ENCODE data around the gene PELI2.

GRCh38 chr14:56289155-56289554 lies 170.9 kb downstream of the PELI2 start:
- TF ChIP-seq POLR2A (IDR thresholded peaks at IDR 0.05), result no peak
- TF ChIP-seq, protein P1, sequence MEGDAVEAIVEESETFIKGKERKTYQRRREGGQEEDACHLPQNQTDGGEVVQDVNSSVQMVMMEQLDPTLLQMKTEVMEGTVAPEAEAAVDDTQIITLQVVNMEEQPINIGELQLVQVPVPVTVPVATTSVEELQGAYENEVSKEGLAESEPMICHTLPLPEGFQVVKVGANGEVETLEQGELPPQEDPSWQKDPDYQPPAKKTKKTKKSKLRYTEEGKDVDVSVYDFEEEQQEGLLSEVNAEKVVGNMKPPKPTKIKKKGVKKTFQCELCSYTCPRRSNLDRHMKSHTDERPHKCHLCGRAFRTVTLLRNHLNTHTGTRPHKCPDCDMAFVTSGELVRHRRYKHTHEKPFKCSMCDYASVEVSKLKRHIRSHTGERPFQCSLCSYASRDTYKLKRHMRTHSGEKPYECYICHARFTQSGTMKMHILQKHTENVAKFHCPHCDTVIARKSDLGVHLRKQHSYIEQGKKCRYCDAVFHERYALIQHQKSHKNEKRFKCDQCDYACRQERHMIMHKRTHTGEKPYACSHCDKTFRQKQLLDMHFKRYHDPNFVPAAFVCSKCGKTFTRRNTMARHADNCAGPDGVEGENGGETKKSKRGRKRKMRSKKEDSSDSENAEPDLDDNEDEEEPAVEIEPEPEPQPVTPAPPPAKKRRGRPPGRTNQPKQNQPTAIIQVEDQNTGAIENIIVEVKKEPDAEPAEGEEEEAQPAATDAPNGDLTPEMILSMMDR (IDR thresholded peaks at IDR 0.05), result no peak
